Measurements from ENCODE around the gene WBP2. TPM values are rescaled to one million over a fixed set of nuclear protein-coding genes. Genes with fewer than 3 reads are reported as not detected.
"Not testable (repeated sequence)": the region's sequence is repeated elsewhere in the genome, so short reads cannot be mapped to it uniquely, and the experiment has no call there.

The WBP2 gene
- total RNA-seq, 1 donor from 2014 or later: 69.6 TPM

- H3K27ac Mint-ChIP-seq (ENCODE audit: unreplicated experiment): no peak overlapping the region
- no peaks in the 10 kb centered on the region for H3K36me3 Mint-ChIP-seq (ENCODE audit: low read depth, unreplicated experiment)
- no peaks in the 10 kb centered on the region for H3K9me3 Mint-ChIP-seq (ENCODE audit: unreplicated experiment)
- DNase-seq (ENCODE audit: low spot score): no peak
- H3K4me3 Mint-ChIP-seq (ENCODE audit: unreplicated experiment): no peak overlapping the region
- H3K4me1 Mint-ChIP-seq (ENCODE audit: unreplicated experiment): no peaks in the 10 kb centered on the region
- TF ChIP-seq CTCF (IDR thresholded peaks at IDR 0.05; ENCODE audit: unreplicated experiment): no peak
- H3K27me3 Mint-ChIP-seq (ENCODE audit: unreplicated experiment): peaks cover 5% of the 10 kb centered on the region
These were observed 9.3 kb upstream of the WBP2 start for GRCh38 chr17:75864448-75864871.

- H3K27me3 Mint-ChIP-seq (ENCODE audit: unreplicated experiment): peaks cover 7% of the 10 kb centered on the region
- peaks cover 12% of the 10 kb centered on the region for H3K4me1 Mint-ChIP-seq (ENCODE audit: unreplicated experiment)
- peak overlapping the region; percentile 82 for H3K27ac Mint-ChIP-seq (ENCODE audit: unreplicated experiment)
- DNase-seq (ENCODE audit: low spot score): no peak
- no peak overlapping the region for H3K4me3 Mint-ChIP-seq (ENCODE audit: unreplicated experiment)
- no peaks in the 10 kb centered on the region for H3K36me3 Mint-ChIP-seq (ENCODE audit: low read depth, unreplicated experiment)
- H3K9me3 Mint-ChIP-seq (ENCODE audit: unreplicated experiment): no peaks in the 10 kb centered on the region
- no peak for TF ChIP-seq CTCF (IDR thresholded peaks at IDR 0.05; ENCODE audit: unreplicated experiment)
These were observed 6.8 kb upstream of the WBP2 start for GRCh38 chr17:75861927-75862317.

- not testable (repeated sequence) for H3K9me3 Mint-ChIP-seq (ENCODE audit: unreplicated experiment); H3K36me3 Mint-ChIP-seq (ENCODE audit: low read depth, unreplicated experiment); DNase-seq (ENCODE audit: low spot score); H3K4me3 Mint-ChIP-seq (ENCODE audit: unreplicated experiment); H3K27me3 Mint-ChIP-seq (ENCODE audit: unreplicated experiment)
- H3K4me1 Mint-ChIP-seq (ENCODE audit: unreplicated experiment): peaks cover 19% of the 10 kb centered on the region
- peak overlapping the region; percentile 91 for H3K27ac Mint-ChIP-seq (ENCODE audit: unreplicated experiment)
These were observed 4.2 kb upstream of the WBP2 start for GRCh38 chr17:75859358-75859757.

- no peak for TF ChIP-seq CTCF (IDR thresholded peaks at IDR 0.05; ENCODE audit: unreplicated experiment)
These were observed 1.1 kb upstream of the WBP2 start for GRCh38 chr17:75856062-75856756.

GRCh38 chr17:75854881-75855309 is 240 bp downstream of the WBP2 start:
- peaks cover 23% of the 10 kb centered on the region for H3K4me1 Mint-ChIP-seq (ENCODE audit: unreplicated experiment)
- no peak overlapping the region for H3K27ac Mint-ChIP-seq (ENCODE audit: unreplicated experiment)
- DNase-seq (ENCODE audit: low spot score): no peak
- peaks cover 5% of the 10 kb centered on the region for H3K36me3 Mint-ChIP-seq (ENCODE audit: low read depth, unreplicated experiment)
- H3K27me3 Mint-ChIP-seq (ENCODE audit: unreplicated experiment): peaks cover 8% of the 10 kb centered on the region
- no peak for TF ChIP-seq CTCF (IDR thresholded peaks at IDR 0.05; ENCODE audit: unreplicated experiment)
- no peak overlapping the region for H3K4me3 Mint-ChIP-seq (ENCODE audit: unreplicated experiment)
- no peaks in the 10 kb centered on the region for H3K9me3 Mint-ChIP-seq (ENCODE audit: unreplicated experiment)

More at GRCh38 chr17:75856062-75856756, 1.1 kb upstream of the WBP2 start:
- peaks cover 7% of the 10 kb centered on the region for H3K27me3 Mint-ChIP-seq (ENCODE audit: unreplicated experiment)
- H3K36me3 Mint-ChIP-seq (ENCODE audit: low read depth, unreplicated experiment): peaks cover 4% of the 10 kb centered on the region
- H3K27ac Mint-ChIP-seq (ENCODE audit: unreplicated experiment): no peak overlapping the region
- H3K4me1 Mint-ChIP-seq (ENCODE audit: unreplicated experiment): peaks cover 23% of the 10 kb centered on the region
- peak overlapping the region; percentile 92 for H3K4me3 Mint-ChIP-seq (ENCODE audit: unreplicated experiment)
- no peaks in the 10 kb centered on the region for H3K9me3 Mint-ChIP-seq (ENCODE audit: unreplicated experiment)
- DNase-seq (ENCODE audit: low spot score): no peak
